ENCODE measurements around the gene RHBDL3.

RHBDL3 gene

GRCh38 chr17:32274643-32275042, 9.0 kb downstream of the RHBDL3 start:
- H3K4me3 ChIP-seq (ENCODE audit: low read length) = no peak overlapping the region
- DNase-seq (ENCODE audit: low read depth) = no peak
- TF ChIP-seq CTCF (conservative IDR thresholded peaks at IDR 0.05; ENCODE audit: low read length) = no peak

- H3K4me3 ChIP-seq (ENCODE audit: low read length) = no peak overlapping the region
- no peak for TF ChIP-seq CTCF (conservative IDR thresholded peaks at IDR 0.05; ENCODE audit: low read length)
- DNase-seq (ENCODE audit: low read depth) = peak; percentile 83
These were observed 9.7 kb downstream of the RHBDL3 start for GRCh38 chr17:32275060-32276042.

GRCh38 chr17:32276171-32276601, 10.6 kb downstream of the RHBDL3 start:
- no peak overlapping the region for H3K4me3 ChIP-seq (ENCODE audit: low read length)
- TF ChIP-seq CTCF (conservative IDR thresholded peaks at IDR 0.05; ENCODE audit: low read length) = no peak
- no peak for DNase-seq (ENCODE audit: low read depth)

DNA sequence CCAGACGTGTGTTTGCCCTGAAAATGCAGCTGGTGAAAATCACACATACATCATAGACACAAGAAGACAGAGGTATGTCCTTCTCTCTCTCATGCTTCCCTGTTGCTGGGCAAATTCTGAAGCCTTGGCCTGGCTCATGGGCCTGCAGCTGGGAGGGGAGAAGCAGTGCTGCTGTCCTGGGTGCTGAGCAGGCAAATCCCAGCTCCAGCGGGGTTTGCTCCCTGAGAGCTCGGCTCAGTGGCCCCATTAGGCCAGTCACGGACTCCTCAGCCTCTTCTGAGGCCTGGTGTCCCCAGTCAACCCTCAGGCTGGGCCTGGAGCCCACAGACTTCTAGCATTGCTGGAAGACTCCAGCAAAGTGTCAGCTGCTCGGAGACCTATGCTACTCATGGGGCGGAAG, 11.7 kb downstream of the RHBDL3 start:
- peak; percentile 41 for DNase-seq (ENCODE audit: low read depth)
- no peak overlapping the region for H3K4me3 ChIP-seq (ENCODE audit: low read length)
- TF ChIP-seq CTCF (conservative IDR thresholded peaks at IDR 0.05; ENCODE audit: low read length) = no peak

DNA sequence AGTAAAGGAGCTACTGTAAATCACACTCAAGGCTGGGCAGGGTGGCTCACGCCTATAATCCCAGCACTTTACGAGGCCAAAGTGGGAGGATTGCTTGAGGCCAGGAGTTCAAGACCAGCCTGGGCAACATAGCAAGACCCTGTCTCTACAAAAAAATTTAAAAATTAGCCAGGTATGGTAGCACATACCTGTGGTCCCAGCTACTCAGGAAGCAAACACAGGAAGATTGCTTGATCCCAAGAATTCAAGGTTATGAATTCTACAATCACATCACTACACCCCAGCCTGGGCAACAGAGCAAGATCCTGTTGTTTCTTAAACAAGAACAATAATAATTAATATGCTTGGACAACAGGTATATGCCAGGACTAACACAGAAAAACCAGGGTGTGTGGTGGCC, 13.2 kb downstream of the RHBDL3 start:
- no peak for DNase-seq (ENCODE audit: low read depth)
- no peak overlapping the region for H3K4me3 ChIP-seq (ENCODE audit: low read length)
- TF ChIP-seq CTCF (conservative IDR thresholded peaks at IDR 0.05; ENCODE audit: low read length) = no peak

GRCh38 chr17:32279891-32280716, 14.5 kb downstream of the RHBDL3 start:
- DNase-seq (ENCODE audit: low read depth) = no peak
- TF ChIP-seq CTCF (conservative IDR thresholded peaks at IDR 0.05; ENCODE audit: low read length) = no peak
- H3K4me3 ChIP-seq (ENCODE audit: low read length) = no peak overlapping the region

Data from AG10803 (cell line).